HG03442 (cell line): ENCODE results near the gene PTPRJ.
A peak's percentile ranks its signal among the peaks of the same experiment; 100 is the strongest.

Experiments
- ATAC-seq: cut with Tn5 transposase; IDR thresholded peaks from one replicate; pipeline ENCODE4 v1.9.1; 2021; ENCODE audit warnings: mild to moderate bottlenecking, moderate library complexity; ENCODE audit not compliant: unreplicated experiment

Gene PTPRJ

GRCh38 chr11:48090174-48090573 lies 109.8 kb downstream of the PTPRJ start:
- no peak for ATAC-seq

DNA sequence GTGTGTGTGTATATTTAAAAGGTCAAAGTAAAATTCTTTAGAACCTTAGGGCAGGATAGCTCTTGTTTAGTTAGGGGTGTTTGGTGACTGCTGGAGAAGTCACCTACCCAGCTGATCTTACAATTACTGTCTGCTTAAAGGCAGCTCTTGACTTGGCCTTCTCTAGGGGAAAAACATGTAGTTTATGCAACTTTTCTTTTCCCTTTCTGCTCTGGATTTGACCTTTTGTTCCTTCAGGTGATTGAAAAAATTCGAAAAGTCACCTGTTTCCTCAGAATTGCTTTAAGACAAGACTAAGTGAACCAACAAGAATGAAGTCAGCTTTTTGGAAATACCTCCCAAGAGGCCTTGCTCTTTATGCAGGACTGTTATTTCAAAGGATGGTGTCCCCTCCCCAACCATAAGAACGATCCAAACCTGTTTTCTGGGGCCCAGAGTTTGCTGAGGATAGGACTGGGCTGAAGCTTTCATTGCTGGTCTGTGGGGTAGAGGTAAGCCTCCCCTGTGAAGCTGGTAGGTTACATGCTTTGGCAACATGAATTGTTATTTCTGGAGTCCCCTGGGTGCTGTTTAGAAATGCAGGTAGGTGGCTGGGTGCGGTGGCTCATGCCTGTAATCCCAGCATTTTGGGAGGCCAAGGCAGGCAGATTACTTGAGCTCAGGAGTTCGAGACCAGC lies 111.2 kb downstream of the PTPRJ start:
- no peak for ATAC-seq

GRCh38 chr11:48093323-48093722 lies 113.0 kb downstream of the PTPRJ start:
- ATAC-seq = no peak

- no peak for ATAC-seq
Measured at GRCh38 chr11:48093795-48094642, 113.7 kb downstream of the PTPRJ start.

- no peak for ATAC-seq
Measured at GRCh38 chr11:48094643-48095339, 114.4 kb downstream of the PTPRJ start.

- ATAC-seq = no peak
Measured at GRCh38 chr11:48095779-48096470, 115.6 kb downstream of the PTPRJ start.

DNA sequence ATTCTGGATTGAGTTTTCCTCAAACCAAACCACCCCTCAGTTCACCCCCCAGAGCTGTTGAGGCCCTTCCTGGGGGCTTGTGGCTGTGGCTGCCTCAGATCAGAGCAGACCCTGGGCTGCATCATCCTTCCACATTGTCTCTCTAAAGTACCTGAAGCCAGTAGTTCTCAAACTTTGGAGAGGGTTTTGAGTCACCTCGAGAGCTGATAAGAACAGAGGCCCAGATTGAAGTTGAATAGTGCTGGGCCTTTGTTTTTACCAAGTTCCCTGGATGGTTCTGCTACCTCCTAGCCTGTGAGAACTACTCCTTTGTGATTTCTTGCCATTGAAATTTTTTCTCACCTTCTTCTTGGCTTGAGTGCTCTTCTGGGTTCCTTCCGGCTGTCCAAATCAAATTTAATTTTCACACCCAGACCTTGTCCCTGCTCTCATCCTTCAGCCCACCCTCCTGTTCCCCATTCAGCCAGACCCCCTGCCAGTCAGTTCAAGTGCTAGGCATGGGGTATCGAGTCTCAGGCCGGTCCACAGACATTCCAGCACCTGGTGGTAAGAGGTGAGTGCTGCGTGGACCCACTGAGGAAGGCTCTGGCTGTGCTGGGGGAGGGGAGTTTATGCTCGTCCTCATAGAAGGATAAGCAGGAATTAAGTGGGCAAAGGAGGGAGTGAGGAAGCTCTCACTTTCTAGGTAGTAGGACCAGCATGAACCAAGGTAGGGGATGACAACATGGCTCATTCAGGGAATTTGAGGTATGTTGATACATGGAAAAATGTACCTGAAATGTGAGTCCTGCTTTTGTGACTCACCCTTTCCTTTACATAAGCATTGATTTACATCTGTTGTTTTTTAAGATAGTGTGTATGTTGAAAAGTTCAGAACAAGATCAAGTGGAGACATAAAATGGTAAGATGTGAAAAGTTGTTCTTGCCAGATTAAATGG lies 116.5 kb downstream of the PTPRJ start:
- no peak for ATAC-seq

DNA sequence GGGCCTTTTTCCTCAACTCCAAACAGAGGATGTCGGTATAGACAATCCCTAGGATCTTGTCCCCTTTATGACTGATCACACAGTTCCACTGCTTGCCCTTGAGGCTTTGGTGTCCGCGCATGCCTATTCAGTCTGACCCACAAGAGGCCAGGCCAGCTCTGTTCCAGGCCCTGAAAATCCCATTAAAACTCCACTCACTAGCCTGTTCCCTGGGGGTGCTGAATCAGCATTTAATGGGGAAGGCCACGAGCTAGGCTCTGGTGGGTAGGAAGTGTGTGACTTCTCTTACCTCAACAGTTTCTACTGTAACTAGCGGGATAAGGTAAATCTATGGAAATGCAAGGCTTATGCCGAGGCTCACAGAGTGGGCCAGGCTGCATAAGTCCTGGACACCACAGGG lies 117.7 kb downstream of the PTPRJ start:
- ATAC-seq = no peak

- ATAC-seq = no peak
Measured at GRCh38 chr11:48099916-48100446, 119.6 kb downstream of the PTPRJ start.

GRCh38 chr11:48101044-48101733 lies 120.8 kb downstream of the PTPRJ start:
- ATAC-seq = no peak

DNA sequence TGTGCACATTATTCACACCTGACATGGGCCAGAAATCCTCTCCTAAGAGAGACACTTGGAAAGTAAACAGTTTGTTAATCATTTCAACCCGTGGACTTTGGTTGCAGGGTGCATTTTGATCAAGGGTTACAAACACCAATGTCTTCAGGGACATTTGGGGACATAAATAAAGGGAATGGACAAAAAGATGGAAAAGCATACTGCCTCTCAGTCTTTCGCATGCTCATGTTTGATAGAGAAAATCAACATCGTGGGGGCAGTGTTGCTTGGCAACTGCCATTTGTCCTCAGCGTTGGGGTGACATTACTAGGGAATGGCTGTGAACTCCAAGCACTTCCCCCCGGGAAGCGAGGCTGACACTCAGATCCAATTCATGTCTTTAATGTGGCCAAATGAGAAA lies 121.6 kb downstream of the PTPRJ start:
- ATAC-seq = no peak

- no peak for ATAC-seq
Measured at GRCh38 chr11:48103621-48104567, 123.5 kb downstream of the PTPRJ start.

- ATAC-seq = no peak
Measured at GRCh38 chr11:48104568-48104924, 124.2 kb downstream of the PTPRJ start.

DNA sequence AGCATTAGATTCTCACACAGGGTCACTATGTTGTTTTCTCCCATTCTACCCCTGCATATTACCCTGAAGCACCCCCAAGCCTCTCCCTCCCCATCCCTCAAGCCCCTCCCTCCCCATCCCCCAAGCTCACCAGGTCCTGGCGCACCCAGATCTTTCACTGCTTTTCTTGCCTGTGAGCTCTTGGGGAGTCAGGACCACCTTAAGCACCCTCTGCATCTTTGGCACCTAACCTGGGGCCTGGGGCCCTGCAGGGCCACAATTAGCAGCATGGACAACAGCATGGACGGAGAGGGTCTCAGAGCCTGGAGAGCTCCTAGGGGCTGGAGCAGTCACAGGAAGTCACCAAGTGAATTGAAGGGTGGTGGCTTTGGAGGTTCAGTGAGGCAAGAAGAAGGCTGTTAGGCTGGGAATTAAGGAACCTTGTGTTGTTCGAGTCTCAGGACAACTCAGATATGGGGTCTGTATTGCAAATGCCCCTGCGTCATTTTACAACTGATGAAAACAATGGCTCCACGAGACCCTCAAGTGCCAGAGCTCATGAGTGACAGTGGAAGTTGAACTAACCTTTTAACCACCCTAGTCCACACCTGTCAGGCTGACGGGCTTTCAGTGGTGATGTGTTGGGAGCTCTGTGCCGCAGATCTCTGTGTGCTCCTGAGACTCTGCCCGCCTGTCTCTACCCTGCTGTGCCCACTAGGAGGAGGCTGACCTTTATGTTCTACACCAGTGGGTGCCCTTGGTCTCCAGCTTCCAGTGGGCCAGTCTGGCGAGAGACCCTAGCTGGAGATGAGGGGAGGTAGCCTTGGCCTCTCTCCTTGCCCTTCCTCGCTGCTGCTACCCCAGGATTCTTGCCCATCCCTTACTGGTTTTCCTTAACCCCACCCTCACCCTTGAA lies 125.0 kb downstream of the PTPRJ start:
- ATAC-seq = no peak

GRCh38 chr11:48106166-48106565 lies 125.8 kb downstream of the PTPRJ start:
- ATAC-seq = no peak

DNA sequence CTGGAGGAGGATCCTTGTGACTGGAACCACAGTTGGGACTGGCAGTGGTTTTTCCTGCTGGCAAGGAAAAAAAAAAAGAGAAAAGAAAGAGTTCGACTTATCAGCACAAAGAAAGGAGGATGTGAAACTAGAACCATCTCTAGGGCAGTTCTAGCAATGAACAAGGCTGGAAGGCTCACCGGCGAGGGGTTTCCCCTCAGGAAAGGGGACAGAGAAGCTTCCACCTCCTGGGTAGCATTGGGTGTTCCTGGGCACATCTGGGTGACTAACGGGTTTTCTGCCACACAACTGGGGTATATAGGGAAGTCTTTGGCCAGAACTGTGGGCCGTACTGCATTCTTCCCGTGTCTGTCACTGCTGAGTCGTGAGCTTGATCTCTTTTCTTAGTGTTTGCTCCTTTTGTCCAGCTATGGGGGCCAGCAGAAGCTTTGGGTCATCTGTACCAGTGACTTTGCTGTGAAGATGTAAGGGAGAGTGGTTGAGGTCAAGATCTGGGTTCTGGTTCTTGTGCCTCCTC lies 126.9 kb downstream of the PTPRJ start:
- peak; percentile 89 for ATAC-seq
